AG09319 (cell line): ENCODE data around the gene DACH1.

Experiments
- DNase-seq: peaks from one replicate; pipeline ENCODE4 v3.0.0-alpha.2; 2010; ENCODE audit warnings: low read depth; ENCODE audit errors: extremely low read depth
- CTCF ChIP-seq: IDR thresholded peaks from 2 replicates; pipeline ENCODE4 v1.5.1; 2011; ENCODE audit warnings: low read depth, mild to moderate bottlenecking, inconsistent platforms, low read length, moderate library complexity

DACH1 gene

GRCh38 chr13:71727662-71728061, 139.3 kb downstream of the DACH1 start:
- DNase-seq: no peak
- TF ChIP-seq CTCF: no peak

- no peak for DNase-seq
- no peak for TF ChIP-seq CTCF
Observed at GRCh38 chr13:71727042-71727441, 140.0 kb downstream of the DACH1 start.

- DNase-seq: no peak
- no peak for TF ChIP-seq CTCF
Observed at GRCh38 chr13:71722206-71722605, 144.8 kb downstream of the DACH1 start.

- DNase-seq: no peak
Observed at GRCh38 chr13:71721104-71721503, 145.9 kb downstream of the DACH1 start.

GRCh38 chr13:71718931-71719330, 148.1 kb downstream of the DACH1 start:
- no peak for TF ChIP-seq CTCF
- no peak for DNase-seq

More at GRCh38 chr13:71721104-71721503, 145.9 kb downstream of the DACH1 start:
- TF ChIP-seq CTCF: no peak

- TF ChIP-seq CTCF: no peak
- DNase-seq: no peak
Observed at GRCh38 chr13:71714802-71715375, 152.1 kb downstream of the DACH1 start.

GRCh38 chr13:71712988-71713653, 153.9 kb downstream of the DACH1 start:
- DNase-seq: no peak
- no peak for TF ChIP-seq CTCF
